Smooth muscle cell (in vitro differentiated cells): ENCODE results near the gene OGFOD3. TPM values are rescaled to one million over a fixed set of nuclear protein-coding genes. Genes with fewer than 3 reads are reported as not detected.

ENCODE experiments used
- DNase-seq: peaks from one replicate; lab custom pipeline; 2025; ENCODE audit not compliant: unreplicated experiment; lab: John Stamatoyannopoulos, UW
- H2AFZ ChIP-seq: fragments of 200-600 bp; sonication (generic); 2 replicates; pipeline ENCODE4 v1.6.0; 2016; ENCODE audit warnings: antibody characterized with exemption, low read depth, mild to moderate bottlenecking
- H3F3A ChIP-seq: fragments of 200-600 bp; sonication (generic); 2 replicates; pipeline ENCODE4 v1.6.0; 2017; ENCODE audit warnings: antibody characterized with exemption, low read depth
- H3K27ac ChIP-seq: fragments of 200-600 bp; sonication (generic); 2 replicates; pipeline ENCODE4 v1.5.1; 2016; ENCODE audit warnings: low read depth, mild to moderate bottlenecking
- H3K27me3 ChIP-seq: fragments of 200-600 bp; sonication (generic); 2 replicates; pipeline ENCODE4 v1.6.1; 2016; ENCODE audit warnings: low read depth, mild to moderate bottlenecking
- H3K36me3 ChIP-seq: fragments of 200-600 bp; sonication (generic); 2 replicates; pipeline ENCODE4 v1.5.1; 2016; ENCODE audit warnings: low read depth
- H3K4me1 ChIP-seq: fragments of 200-600 bp; sonication (generic); 2 replicates; pipeline ENCODE4 v1.5.1; 2016; ENCODE audit warnings: low read depth
- H3K4me2 ChIP-seq: fragments of 200-600 bp; sonication (generic); 2 replicates; pipeline ENCODE4 v1.6.0; 2016; ENCODE audit warnings: mild to moderate bottlenecking
- H3K4me3 ChIP-seq: fragments of 200-600 bp; sonication (generic); 2 replicates; pipeline ENCODE4 v1.5.1; 2016; ENCODE audit warnings: mild to moderate bottlenecking
- H3K79me2 ChIP-seq: fragments of 200-600 bp; sonication (generic); 2 replicates; pipeline ENCODE4 v1.6.0; 2016; ENCODE audit warnings: low read depth, mild to moderate bottlenecking
- H3K9ac ChIP-seq: fragments of 200-600 bp; sonication (generic); 2 replicates; pipeline ENCODE4 v1.6.0; 2016; ENCODE audit warnings: low read depth
- H3K9me3 ChIP-seq: fragments of 200-600 bp; sonication (generic); replicated peaks from 2 replicates; pipeline ENCODE4 v1.5.1; 2016; ENCODE audit warnings: low read depth
- H4K20me1 ChIP-seq: fragments of 200-600 bp; sonication (generic); 2 replicates; pipeline ENCODE4 v1.6.0; 2016; ENCODE audit warnings: low read depth
- CTCF ChIP-seq: fragments of 200-600 bp; sonication (generic); IDR thresholded peaks from 2 replicates; pipeline ENCODE4 v1.5.1; 2017; ENCODE audit warnings: borderline replicate concordance, mild to moderate bottlenecking, antibody characterized with exemption; ENCODE audit not compliant: insufficient read depth, poor library complexity, severe bottlenecking
- WGBS: methylation state at CpG from one replicate; pipeline ENCODE4 v1.1.7; 2016; ENCODE audit warnings: low lambda C conversion rate; 5-methylcytosine and 5-hydroxymethylcytosine counted together
- polyA plus RNA-seq: library from polyadenylated mRNA; unstranded; fragments of >200 nt; fragmentation: Nextera tagmentation; extraction: Ambion mirVana; gene quantifications from 2 replicates; pipeline ENCODE4 v1.2.1, GENCODE V29; 2016
- total RNA-seq: library from RNA; depleted of rRNA; stranded (reverse); fragments of >200 nt; gene quantifications from 2 replicates; pipeline ENCODE4 v1.2.3, GENCODE V29; 2014

The OGFOD3 gene
- total and polyA plus RNA-seq, 2 experiments from 2014 or later, result 10.5 to 30.4 TPM

- no peak for DNase-seq
- Histone ChIP-seq H3K79me2 (no peaks in the 10 kb centered on the region), H3K36me3 (no peaks in the 10 kb centered on the region), H3K4me3 (no peak overlapping the region), H3K4me1 (no peaks in the 10 kb centered on the region), H2AFZ (no peak overlapping the region), H3F3A (no peaks in the 10 kb centered on the region), H3K9ac (no peak overlapping the region), H3K27me3 (no peaks in the 10 kb centered on the region), H4K20me1 (no peaks in the 10 kb centered on the region), H3K27ac (no peak overlapping the region), H3K4me2 (no peak overlapping the region), H3K9me3 (no peaks in the 10 kb centered on the region)
- 96% methylated on average over 43 of the region's 43 CpGs for WGBS
- TF ChIP-seq CTCF, result no peak
These were observed 17.5 kb upstream of the OGFOD3 start for GRCh38 chr17:82435601-82436583.

GRCh38 chr17:82435103-82435502 lies 16.7 kb upstream of the OGFOD3 start:
- H3F3A ChIP-seq, result no peaks in the 10 kb centered on the region
- 55% methylated on average over 12 of the region's 12 CpGs for WGBS
- H3K4me3 ChIP-seq, result no peak overlapping the region
- H3K9ac ChIP-seq, result no peak overlapping the region
- no peak for DNase-seq
- no peak overlapping the region for H2AFZ ChIP-seq
- H3K27me3 ChIP-seq, result no peaks in the 10 kb centered on the region
- no peaks in the 10 kb centered on the region for H3K9me3 ChIP-seq
- no peak overlapping the region for H3K4me2 ChIP-seq
- TF ChIP-seq CTCF, result no peak
- no peaks in the 10 kb centered on the region for H3K36me3 ChIP-seq
- no peak overlapping the region for H3K27ac ChIP-seq
- no peaks in the 10 kb centered on the region for H3K79me2 ChIP-seq
- H4K20me1 ChIP-seq, result no peaks in the 10 kb centered on the region
- no peaks in the 10 kb centered on the region for H3K4me1 ChIP-seq

- TF ChIP-seq CTCF, result no peak
- Histone ChIP-seq H3K4me2 (no peak overlapping the region), H2AFZ (no peak overlapping the region), H3K4me1 (no peaks in the 10 kb centered on the region), H3K9ac (no peak overlapping the region), H3K4me3 (no peak overlapping the region), H3F3A (no peaks in the 10 kb centered on the region), H3K36me3 (no peaks in the 10 kb centered on the region), H3K27ac (no peak overlapping the region), H4K20me1 (no peaks in the 10 kb centered on the region), H3K9me3 (no peaks in the 10 kb centered on the region), H3K27me3 (no peaks in the 10 kb centered on the region), H3K79me2 (no peaks in the 10 kb centered on the region)
- no peak for DNase-seq
- WGBS, result 83% methylated on average over 3 of the region's 3 CpGs
These were observed 15.8 kb upstream of the OGFOD3 start for GRCh38 chr17:82434216-82434565.
